RWPE2 (cell line): ENCODE data around the gene NAALADL1.

Experiments used
- ATAC-seq: fragments of 200-7000 bp; cut with Tn5 transposase; 3 replicates; pipeline ENCODE4 v1.9.1; 2021; ENCODE audit warnings: low read depth
- DNase-seq: peaks from one replicate; pipeline ENCODE4 v3.0.0-alpha.2; 2020; ENCODE audit warnings: low spot score
- H3K27ac ChIP-seq: fragments of 450-650 bp; 2 replicates; pipeline ENCODE4 v1.5.1; 2017; ENCODE audit warnings: mild to moderate bottlenecking; ENCODE audit not compliant: poor library complexity, severe bottlenecking
- H3K27me3 ChIP-seq: fragments of 250-450 bp; sonication (Bioruptor Pico); 2 replicates; pipeline ENCODE4 v1.5.1; 2021; ENCODE audit warnings: mild to moderate bottlenecking, moderate library complexity; ENCODE audit not compliant: insufficient read depth, poor library complexity, severe bottlenecking
- H3K36me3 ChIP-seq: fragments of 250-450 bp; sonication (Bioruptor Pico); 2 replicates; pipeline ENCODE4 v1.5.1; 2020; ENCODE audit warnings: low read depth, mild to moderate bottlenecking, moderate library complexity
- H3K4me1 ChIP-seq: fragments of 250-450 bp; sonication (Bioruptor Pico); 2 replicates; pipeline ENCODE4 v1.5.1; 2021; ENCODE audit warnings: mild to moderate bottlenecking, moderate library complexity; ENCODE audit not compliant: insufficient read depth, poor library complexity, severe bottlenecking
- H3K4me3 ChIP-seq: fragments of 250-450 bp; sonication (Bioruptor Pico); 2 replicates; pipeline ENCODE4 v1.5.1; 2021; ENCODE audit warnings: mild to moderate bottlenecking, moderate library complexity; ENCODE audit not compliant: severe bottlenecking
- H3K9me3 ChIP-seq: fragments of 250-450 bp; sonication (Bioruptor Pico); 2 replicates; pipeline ENCODE4 v1.5.1; 2021; ENCODE audit warnings: mild to moderate bottlenecking, moderate library complexity; ENCODE audit not compliant: severe bottlenecking
- CTCF ChIP-seq: fragments of 450-650 bp; IDR thresholded peaks from one replicate; pipeline ENCODE4 v1.5.1; 2017; ENCODE audit warnings: mild to moderate bottlenecking, moderate library complexity; ENCODE audit not compliant: poor library complexity, severe bottlenecking

Gene NAALADL1

GRCh38 chr11:65065851-65066250, 7.5 kb upstream of the NAALADL1 start:
- no peak for DNase-seq
- H3K27me3 ChIP-seq, result no peaks in the 10 kb centered on the region
- H3K4me3 ChIP-seq, result no peak overlapping the region
- no peaks in the 10 kb centered on the region for H3K36me3 ChIP-seq
- no peak for ATAC-seq
- TF ChIP-seq CTCF, result no peak
- no peak overlapping the region for H3K27ac ChIP-seq
- H3K9me3 ChIP-seq, result no peaks in the 10 kb centered on the region
- H3K4me1 ChIP-seq, result no peaks in the 10 kb centered on the region

GRCh38 chr11:65064847-65065240, 6.5 kb upstream of the NAALADL1 start:
- Histone ChIP-seq H3K9me3 (no peaks in the 10 kb centered on the region), H3K27me3 (no peaks in the 10 kb centered on the region), H3K36me3 (no peaks in the 10 kb centered on the region), H3K4me1 (no peaks in the 10 kb centered on the region), H3K4me3 (no peak overlapping the region), H3K27ac (no peak overlapping the region)
- ATAC-seq, result no peak
- no peak for DNase-seq
- TF ChIP-seq CTCF, result no peak

- ATAC-seq (peak; percentile 24; the same call in 1 of the 3 replicates), DNase-seq (no peak)
- H3K27me3 ChIP-seq, result no peaks in the 10 kb centered on the region
- no peak for TF ChIP-seq CTCF
- H3K4me1 ChIP-seq, result no peaks in the 10 kb centered on the region
- no peak overlapping the region for H3K27ac ChIP-seq
- H3K4me3 ChIP-seq, result no peak overlapping the region
- no peaks in the 10 kb centered on the region for H3K9me3 ChIP-seq
- H3K36me3 ChIP-seq, result no peaks in the 10 kb centered on the region
These were observed 5.2 kb upstream of the NAALADL1 start for GRCh38 chr11:65063532-65063931.

- no peak overlapping the region for H3K27ac ChIP-seq
- ATAC-seq (peak; percentile 28; the same call in 1 of the 3 replicates), DNase-seq (no peak)
- H3K4me1 ChIP-seq, result no peaks in the 10 kb centered on the region
- H3K4me3 ChIP-seq, result no peak overlapping the region
- no peaks in the 10 kb centered on the region for H3K9me3 ChIP-seq
- H3K36me3 ChIP-seq, result no peaks in the 10 kb centered on the region
- peak; percentile 27 for TF ChIP-seq CTCF
- H3K27me3 ChIP-seq, result no peaks in the 10 kb centered on the region
These were observed 2.6 kb upstream of the NAALADL1 start for GRCh38 chr11:65060913-65061408.

- Histone ChIP-seq H3K27ac (no peak overlapping the region), H3K4me1 (no peaks in the 10 kb centered on the region), H3K36me3 (no peaks in the 10 kb centered on the region), H3K4me3 (no peak overlapping the region), H3K9me3 (no peaks in the 10 kb centered on the region), H3K27me3 (no peaks in the 10 kb centered on the region)
- DNase-seq (no peak), ATAC-seq (no peak)
- TF ChIP-seq CTCF, result no peak
These were observed 1.8 kb upstream of the NAALADL1 start for GRCh38 chr11:65059959-65060824.
